ENCODE results near the gene CXXC4.

- TF ChIP-seq, protein P1, sequence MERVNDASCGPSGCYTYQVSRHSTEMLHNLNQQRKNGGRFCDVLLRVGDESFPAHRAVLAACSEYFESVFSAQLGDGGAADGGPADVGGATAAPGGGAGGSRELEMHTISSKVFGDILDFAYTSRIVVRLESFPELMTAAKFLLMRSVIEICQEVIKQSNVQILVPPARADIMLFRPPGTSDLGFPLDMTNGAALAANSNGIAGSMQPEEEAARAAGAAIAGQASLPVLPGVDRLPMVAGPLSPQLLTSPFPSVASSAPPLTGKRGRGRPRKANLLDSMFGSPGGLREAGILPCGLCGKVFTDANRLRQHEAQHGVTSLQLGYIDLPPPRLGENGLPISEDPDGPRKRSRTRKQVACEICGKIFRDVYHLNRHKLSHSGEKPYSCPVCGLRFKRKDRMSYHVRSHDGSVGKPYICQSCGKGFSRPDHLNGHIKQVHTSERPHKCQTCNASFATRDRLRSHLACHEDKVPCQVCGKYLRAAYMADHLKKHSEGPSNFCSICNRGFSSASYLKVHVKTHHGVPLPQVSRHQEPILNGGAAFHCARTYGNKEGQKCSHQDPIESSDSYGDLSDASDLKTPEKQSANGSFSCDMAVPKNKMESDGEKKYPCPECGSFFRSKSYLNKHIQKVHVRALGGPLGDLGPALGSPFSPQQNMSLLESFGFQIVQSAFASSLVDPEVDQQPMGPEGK (CRISPR knock-in tag; IDR thresholded peaks at IDR 0.05; ENCODE audit: borderline replicate concordance), result no peak
- TF ChIP-seq CSRNP3 (CRISPR knock-in tag; IDR thresholded peaks at IDR 0.05) (no peak), ARNTL (CRISPR knock-in tag; IDR thresholded peaks at IDR 0.05; ENCODE audit: borderline replicate concordance, low read depth) (no peak)
Observed at GRCh38 chr4:104457308-104457981, 37.2 kb downstream of the CXXC4 start.
